GM19043 (cell line): Measurements from ENCODE around the gene ATF6.

Source experiments
- ATAC-seq: cut with Tn5 transposase; IDR thresholded peaks from one replicate; pipeline ENCODE4 v1.9.1; 2021; ENCODE audit warnings: low read depth; ENCODE audit not compliant: unreplicated experiment

The ATF6 gene

GRCh38 chr1:161932668-161933067 is 166.5 kb downstream of the ATF6 start:
- no peak for ATAC-seq

- ATAC-seq: peak; percentile 74
Measured at GRCh38 chr1:161933592-161934588, 167.8 kb downstream of the ATF6 start.

GRCh38 chr1:161935264-161935663 is 169.1 kb downstream of the ATF6 start:
- ATAC-seq: no peak

GRCh38 chr1:161936786-161937185 is 170.7 kb downstream of the ATF6 start:
- ATAC-seq: no peak

- ATAC-seq: no peak
Measured at GRCh38 chr1:161940866-161941591, 174.9 kb downstream of the ATF6 start.

GRCh38 chr1:161941726-161942436 is 175.8 kb downstream of the ATF6 start:
- no peak for ATAC-seq

GRCh38 chr1:161943737-161944136 is 177.6 kb downstream of the ATF6 start:
- no peak for ATAC-seq

- no peak for ATAC-seq
Measured at GRCh38 chr1:161944381-161944780, 178.3 kb downstream of the ATF6 start.

GRCh38 chr1:161945306-161946060 is 179.4 kb downstream of the ATF6 start:
- ATAC-seq: no peak

- ATAC-seq: no peak
Measured at GRCh38 chr1:161946071-161946987, 180.2 kb downstream of the ATF6 start.

GRCh38 chr1:161948435-161948834 is 182.3 kb downstream of the ATF6 start:
- no peak for ATAC-seq

GRCh38 chr1:161949548-161949947 is 183.4 kb downstream of the ATF6 start:
- no peak for ATAC-seq

- ATAC-seq: no peak
Measured at GRCh38 chr1:161950377-161950776, 184.3 kb downstream of the ATF6 start.

- ATAC-seq: no peak
Measured at GRCh38 chr1:161951646-161952045, 185.5 kb downstream of the ATF6 start.

- ATAC-seq: no peak
Measured at GRCh38 chr1:161952607-161953172, 186.6 kb downstream of the ATF6 start.

- no peak for ATAC-seq
Measured at GRCh38 chr1:161953256-161953920, 187.3 kb downstream of the ATF6 start.

- no peak for ATAC-seq
Measured at GRCh38 chr1:161954050-161954449, 187.9 kb downstream of the ATF6 start.

GRCh38 chr1:161954466-161954865 is 188.3 kb downstream of the ATF6 start:
- ATAC-seq: no peak
